GM19351 (cell line): ENCODE results near the gene ADAM11.
"Not testable (repeated sequence)": the region's sequence is repeated elsewhere in the genome, so short reads cannot be mapped to it uniquely, and the experiment has no call there.

Source experiments
- ATAC-seq: cut with Tn5 transposase; IDR thresholded peaks from one replicate; pipeline ENCODE4 v1.9.1; 2021; ENCODE audit warnings: mild to moderate bottlenecking, moderate library complexity; ENCODE audit not compliant: unreplicated experiment

ADAM11 gene, protein sequence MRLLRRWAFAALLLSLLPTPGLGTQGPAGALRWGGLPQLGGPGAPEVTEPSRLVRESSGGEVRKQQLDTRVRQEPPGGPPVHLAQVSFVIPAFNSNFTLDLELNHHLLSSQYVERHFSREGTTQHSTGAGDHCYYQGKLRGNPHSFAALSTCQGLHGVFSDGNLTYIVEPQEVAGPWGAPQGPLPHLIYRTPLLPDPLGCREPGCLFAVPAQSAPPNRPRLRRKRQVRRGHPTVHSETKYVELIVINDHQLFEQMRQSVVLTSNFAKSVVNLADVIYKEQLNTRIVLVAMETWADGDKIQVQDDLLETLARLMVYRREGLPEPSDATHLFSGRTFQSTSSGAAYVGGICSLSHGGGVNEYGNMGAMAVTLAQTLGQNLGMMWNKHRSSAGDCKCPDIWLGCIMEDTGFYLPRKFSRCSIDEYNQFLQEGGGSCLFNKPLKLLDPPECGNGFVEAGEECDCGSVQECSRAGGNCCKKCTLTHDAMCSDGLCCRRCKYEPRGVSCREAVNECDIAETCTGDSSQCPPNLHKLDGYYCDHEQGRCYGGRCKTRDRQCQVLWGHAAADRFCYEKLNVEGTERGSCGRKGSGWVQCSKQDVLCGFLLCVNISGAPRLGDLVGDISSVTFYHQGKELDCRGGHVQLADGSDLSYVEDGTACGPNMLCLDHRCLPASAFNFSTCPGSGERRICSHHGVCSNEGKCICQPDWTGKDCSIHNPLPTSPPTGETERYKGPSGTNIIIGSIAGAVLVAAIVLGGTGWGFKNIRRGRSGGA

GRCh38 chr17:44758414-44759085 is at the start of gene ADAM11:
Gene ADAM11 (plus strand): TSS chr17:44758988. CDS start chr17:44759200, 212 bp downstream.
- ATAC-seq = no peak

DNA sequence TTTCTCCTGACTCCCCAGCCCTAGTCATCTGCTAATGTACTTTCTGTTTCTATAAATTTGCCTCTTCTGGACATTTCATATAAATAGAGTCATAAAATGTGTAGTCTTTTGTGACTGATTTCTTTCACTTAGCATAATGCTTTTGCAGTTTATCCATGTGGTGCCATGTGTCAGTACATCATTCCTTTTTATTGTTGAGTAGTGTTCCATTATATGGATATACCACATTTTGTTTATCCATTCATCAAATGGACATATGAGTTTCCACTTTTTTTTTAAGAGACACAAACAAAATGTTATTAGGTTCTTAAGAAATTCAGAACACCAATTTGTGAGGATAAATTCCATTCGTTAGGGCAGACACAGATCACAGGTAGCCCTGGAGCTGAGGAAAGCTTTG is 39.3 kb upstream of the ADAM11 start:
- ATAC-seq = no peak

DNA sequence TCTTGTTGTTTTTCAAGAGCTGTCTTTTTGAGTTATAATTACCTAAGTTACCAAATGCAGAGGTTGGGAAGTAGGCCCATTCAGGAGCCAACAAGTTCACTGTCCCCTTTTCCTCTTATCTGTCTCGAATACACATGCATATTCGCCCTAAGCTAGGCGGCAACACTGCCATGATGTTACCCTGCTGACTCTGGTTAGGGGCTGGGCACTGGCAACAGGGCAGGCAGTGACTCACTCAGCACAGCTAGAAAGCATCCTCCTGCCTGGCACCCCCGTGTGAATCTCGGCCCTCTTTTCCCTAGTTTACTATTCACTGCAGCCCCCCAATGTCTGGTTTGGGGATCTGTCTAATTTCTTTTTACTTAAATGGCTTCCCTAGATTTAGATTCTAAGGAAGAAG is 36.5 kb upstream of the ADAM11 start:
- ATAC-seq = no peak

DNA sequence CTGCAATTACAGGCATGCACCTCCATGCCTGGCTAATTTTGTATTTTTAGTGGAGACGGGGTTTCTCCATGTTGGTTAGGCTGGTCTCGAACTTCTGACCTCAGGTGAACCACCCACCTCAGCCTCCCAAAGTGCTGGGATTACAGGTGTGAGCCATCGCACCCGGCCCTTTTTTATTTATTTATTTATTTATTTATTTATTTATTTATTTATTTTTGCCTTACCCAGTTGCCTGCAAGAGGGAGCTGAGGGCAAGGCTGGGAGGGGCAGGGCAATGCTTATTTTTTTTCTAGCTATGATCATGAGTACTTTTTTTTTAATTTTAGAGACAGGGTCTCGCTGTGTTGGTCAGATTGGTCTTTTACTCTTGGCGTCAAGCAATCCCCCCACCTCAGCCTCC is 32.7 kb upstream of the ADAM11 start:
- ATAC-seq = not testable (repeated sequence)

DNA sequence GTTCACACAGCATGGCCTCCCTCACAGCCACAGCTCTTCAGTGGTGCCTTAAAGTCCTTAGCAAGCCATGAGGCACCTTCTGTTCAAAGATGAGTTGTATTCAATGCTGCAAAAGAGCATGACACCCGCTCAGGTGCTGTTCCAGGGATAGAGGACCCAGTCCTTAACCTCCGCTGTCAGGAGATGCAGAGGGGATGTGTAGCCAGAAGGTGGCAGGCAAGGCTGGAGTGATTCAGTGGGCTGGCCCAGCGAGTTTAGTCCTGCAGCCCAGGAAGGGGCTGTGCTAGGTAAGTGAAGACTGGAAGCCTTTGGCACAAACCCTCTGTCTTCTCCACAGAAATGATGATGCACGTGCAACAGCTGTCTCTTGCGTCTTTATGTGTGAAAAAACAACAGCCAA is 25.0 kb upstream of the ADAM11 start:
- no peak for ATAC-seq

DNA sequence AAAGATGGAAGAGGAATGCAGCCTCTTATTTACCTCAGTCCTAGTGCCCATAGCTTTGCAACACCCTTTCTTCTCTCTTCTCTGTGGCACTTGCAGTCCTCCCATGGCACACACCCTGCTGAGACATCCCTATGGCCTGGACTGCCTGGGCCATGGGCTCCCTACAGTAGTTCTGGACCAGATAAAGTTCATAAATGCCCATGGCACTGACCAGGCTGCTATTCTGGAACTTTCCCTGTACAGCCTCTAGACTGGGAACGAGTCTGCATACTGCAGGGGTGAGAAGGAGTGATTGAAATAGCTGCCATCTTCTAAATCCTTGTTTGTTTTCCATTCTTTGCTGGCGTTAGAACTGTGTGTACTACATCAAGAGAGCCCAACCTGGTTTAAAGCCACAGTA is 24.5 kb upstream of the ADAM11 start:
- no peak for ATAC-seq

- no peak for ATAC-seq
Measured at GRCh38 chr17:44736551-44737240, 22.1 kb upstream of the ADAM11 start.

DNA sequence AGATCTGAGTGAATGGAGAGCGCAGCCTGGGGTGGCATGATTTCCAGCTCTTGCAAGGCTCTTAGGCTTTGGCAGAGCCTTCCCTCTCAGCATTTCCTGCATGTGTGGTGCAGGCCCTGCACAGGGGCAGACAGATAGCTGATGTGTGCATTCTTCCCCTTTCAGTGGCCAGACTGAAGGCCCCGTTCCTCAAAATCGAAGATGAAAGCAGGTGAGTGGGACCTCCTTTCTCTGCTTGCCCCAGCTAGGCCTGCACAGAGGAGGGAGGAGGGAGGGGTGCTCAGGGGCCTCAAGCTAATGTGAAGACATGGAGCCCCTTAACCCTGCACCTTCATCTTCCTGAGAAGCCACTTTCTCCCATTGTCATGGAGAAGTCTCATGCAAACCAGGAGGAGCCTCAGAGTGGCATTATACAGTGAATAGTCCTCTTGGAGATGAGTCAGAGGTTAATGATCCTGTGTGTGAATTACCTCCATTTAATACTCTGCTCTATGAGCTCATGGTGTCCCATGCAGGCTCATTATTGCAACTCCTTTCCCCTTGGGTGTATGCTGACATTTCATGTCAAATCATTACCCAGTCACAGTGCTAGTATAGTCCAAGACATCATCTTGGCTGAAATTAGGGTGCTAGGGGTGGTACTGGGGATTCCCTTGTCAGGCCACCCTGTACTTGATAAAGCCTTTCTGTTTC is 20.4 kb upstream of the ADAM11 start:
- ATAC-seq = no peak

DNA sequence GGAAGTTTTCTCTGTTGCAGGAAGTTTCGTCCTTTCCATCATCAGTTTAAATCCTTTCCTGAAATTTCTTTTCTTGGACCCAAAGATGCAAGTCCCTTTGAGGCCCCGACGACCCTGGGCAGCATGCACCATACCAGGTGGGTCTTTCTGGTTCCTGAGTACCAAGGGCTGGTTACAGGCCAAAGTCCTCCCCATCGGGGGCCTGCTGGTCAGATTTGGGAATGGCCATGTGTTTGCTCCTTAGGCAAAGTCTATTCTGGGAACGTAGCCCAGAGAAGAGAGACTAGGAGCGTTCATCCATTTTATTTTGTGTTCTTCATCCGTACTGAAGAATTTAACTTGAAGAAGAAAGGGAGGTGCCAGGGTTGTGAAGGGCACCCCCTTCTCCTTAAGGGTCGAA is 17.5 kb upstream of the ADAM11 start:
- no peak for ATAC-seq

GRCh38 chr17:44745301-44745700 is 13.5 kb upstream of the ADAM11 start:
- ATAC-seq = no peak

DNA sequence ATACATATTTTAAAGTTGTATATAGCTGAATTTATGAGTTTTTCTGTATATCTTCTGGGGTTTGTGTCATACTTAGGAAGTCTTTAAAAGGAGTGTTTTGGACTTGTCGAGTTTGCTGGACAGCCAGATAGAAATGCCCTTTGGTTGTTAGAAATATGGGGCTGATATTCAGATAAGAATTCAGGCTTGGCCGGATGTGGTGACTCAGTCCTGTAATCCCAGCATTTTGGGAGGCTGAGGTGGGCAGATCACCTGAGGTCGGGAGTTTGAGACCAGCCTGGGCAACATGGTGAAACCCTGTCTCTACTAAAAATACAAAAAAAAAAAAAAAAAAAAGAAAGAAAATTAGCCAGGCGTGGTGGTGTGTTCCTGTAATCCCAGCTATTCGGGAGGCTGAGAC is 13.1 kb upstream of the ADAM11 start:
- not testable (repeated sequence) for ATAC-seq

DNA sequence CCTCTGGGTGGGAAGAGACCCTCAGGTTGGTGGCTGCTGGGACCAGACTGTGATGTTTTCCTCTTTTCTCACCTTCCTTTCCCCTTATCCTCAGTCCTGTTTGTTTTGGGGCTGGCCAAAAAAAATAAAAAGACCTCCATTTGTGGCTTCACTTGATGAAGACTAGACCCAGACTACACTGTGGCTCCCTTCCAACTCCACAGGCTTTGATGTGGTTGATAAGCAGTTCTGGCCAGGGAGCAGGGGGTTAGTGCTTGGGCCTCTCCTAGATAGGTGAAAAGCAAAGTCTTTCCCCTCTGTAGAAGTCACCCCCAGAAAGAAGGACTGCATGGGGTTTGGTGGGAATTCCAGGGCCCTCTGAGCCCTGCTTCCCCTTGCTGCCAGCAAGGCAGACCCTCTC is 11.2 kb upstream of the ADAM11 start:
- ATAC-seq = no peak

GRCh38 chr17:44749076-44749979 is 9.5 kb upstream of the ADAM11 start:
- no peak for ATAC-seq

GRCh38 chr17:44749980-44750318 is 8.8 kb upstream of the ADAM11 start:
- ATAC-seq = no peak

GRCh38 chr17:44751331-44751730 is 7.5 kb upstream of the ADAM11 start:
- no peak for ATAC-seq

DNA sequence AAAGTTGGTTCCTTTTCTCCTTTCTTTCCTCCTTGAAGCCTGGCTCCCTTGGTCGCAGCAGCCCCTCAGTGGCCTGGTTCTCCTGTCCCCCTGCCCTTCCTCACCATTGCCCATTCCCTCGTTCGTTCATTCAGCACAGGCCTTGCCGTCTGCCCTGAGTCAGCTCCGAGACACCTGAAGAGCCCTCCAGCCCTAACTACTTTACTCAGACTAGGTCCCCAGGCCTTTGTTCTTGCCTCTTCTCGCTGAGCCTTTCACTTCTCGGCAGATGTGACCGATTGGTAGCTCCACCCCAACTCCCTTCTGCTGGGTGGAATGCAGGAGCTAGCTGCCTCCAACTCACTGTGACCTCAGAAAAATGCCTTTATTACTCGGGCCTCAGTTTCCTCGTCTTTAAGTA is 7.0 kb upstream of the ADAM11 start:
- ATAC-seq = no peak

DNA sequence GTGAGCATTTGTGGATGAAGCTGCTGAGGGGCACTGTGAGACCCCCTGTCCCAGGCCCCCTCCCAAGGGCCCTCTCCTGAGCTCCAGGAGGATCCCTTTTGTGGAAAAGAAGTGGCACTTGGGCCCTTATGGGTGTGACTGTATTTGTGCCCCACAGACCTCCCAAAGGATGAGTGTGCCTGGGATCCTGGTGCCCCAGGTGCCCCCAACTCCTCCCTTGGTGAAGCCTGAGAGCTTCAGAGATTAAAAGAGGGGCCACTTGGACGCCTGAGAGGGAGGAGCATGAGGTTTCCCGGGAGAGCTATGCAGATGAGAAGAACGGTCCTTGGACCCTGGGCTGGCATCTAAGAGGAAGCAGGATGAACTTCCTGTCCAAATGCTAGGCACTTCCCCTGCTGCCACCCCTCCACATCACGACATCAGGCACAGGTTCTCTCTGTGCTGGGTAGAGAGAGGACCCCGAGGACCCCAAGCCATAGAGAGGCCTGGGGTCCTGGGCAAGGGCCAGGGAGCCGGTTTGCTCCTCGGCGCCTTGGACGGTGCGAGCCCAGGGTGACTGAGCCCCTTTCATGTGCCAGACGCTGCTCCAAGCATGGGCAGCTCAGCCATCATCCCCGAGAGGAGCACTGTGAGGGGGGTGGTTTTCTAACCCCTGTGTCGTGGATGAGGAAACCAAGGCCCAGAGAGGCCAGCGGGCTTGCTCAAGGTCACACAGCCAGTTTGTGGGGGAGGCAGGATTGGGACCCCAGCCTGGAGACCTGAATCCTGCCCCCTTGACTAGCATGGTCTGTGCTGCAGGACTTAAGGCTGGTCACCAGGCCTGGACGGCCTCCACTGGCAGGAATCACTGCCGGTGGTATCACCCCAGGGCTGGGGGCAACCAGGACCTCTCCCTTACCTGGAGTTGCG is 5.6 kb upstream of the ADAM11 start:
- no peak for ATAC-seq

- ATAC-seq = no peak
Measured at GRCh38 chr17:44754276-44754675, 4.5 kb upstream of the ADAM11 start.

DNA sequence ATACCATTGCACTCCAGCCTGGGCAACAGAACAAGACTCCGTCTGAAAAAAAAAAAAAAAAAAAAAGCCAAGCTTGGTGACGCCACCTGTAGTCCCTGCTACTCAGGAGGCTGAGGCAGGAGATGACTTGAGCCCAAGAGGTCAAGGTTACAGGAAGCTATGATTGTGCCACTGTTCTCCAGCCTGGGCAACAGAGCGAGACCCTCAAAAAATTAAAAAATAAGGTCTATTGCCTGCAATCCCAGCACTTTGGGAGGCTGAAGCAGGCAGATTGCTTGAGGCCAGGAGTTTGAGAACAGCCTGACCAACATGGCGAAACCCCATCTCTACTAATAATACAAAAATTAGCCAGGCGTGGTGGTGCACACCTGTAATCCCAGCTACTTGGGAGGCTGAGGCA is 3.6 kb upstream of the ADAM11 start:
- ATAC-seq = not testable (repeated sequence)
